Testis (tissue), 2 donors: ENCODE results near the gene PLA2G4F.

Experiments used
- POLR2A ChIP-seq: fragments of 450-650 bp; IDR thresholded peaks from one replicate; pipeline ENCODE4 v1.6.1; 2017; ENCODE audit warnings: antibody characterized with exemption, mild to moderate bottlenecking, moderate library complexity
- TF ChIP-seq, protein P1 (sequence below), 3 experiments: fragments of 450-650 bp in 2 of 3; fragments of 200-600 bp in 1 of 3; sonication (generic) in 1 of 3; IDR thresholded peaks; one replicate each; pipeline ENCODE4 v1.5.1; 2016 to 2019; ENCODE audit warnings: antibody characterized with exemption in 3 of 3, mild to moderate bottlenecking in 2 of 3, moderate library complexity in 1 of 3

GRCh38 chr15:42198516-42198915 lies 42.1 kb upstream of the PLA2G4F start:
- TF ChIP-seq, protein P1, sequence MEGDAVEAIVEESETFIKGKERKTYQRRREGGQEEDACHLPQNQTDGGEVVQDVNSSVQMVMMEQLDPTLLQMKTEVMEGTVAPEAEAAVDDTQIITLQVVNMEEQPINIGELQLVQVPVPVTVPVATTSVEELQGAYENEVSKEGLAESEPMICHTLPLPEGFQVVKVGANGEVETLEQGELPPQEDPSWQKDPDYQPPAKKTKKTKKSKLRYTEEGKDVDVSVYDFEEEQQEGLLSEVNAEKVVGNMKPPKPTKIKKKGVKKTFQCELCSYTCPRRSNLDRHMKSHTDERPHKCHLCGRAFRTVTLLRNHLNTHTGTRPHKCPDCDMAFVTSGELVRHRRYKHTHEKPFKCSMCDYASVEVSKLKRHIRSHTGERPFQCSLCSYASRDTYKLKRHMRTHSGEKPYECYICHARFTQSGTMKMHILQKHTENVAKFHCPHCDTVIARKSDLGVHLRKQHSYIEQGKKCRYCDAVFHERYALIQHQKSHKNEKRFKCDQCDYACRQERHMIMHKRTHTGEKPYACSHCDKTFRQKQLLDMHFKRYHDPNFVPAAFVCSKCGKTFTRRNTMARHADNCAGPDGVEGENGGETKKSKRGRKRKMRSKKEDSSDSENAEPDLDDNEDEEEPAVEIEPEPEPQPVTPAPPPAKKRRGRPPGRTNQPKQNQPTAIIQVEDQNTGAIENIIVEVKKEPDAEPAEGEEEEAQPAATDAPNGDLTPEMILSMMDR (IDR thresholded peaks at IDR 0.05), result no peak
- TF ChIP-seq POLR2A, result no peak
